Neural cell (in vitro differentiated cells): ENCODE measurements around the gene ZFP62. TPM values are rescaled to one million over a fixed set of nuclear protein-coding genes. Genes with fewer than 3 reads are reported as not detected.

Experiments used
- H2AFZ ChIP-seq: fragments of 200-600, 300-800 bp; sonication (generic), shearing (Covaris generic); 2 replicates; pipeline ENCODE4 v1.6.0; 2014; ENCODE audit warnings: low read depth, mild to moderate bottlenecking, antibody characterized with exemption, low read length, moderate library complexity
- H3F3A ChIP-seq: fragments of 200-600 bp; shearing (Covaris generic); 2 replicates; pipeline ENCODE4 v1.6.1; 2016; ENCODE audit warnings: mild to moderate bottlenecking, moderate library complexity, mixed read lengths, antibody characterized with exemption, low read length; ENCODE audit not compliant: insufficient read depth, poor library complexity, severe bottlenecking
- H3K27ac ChIP-seq: fragments of 200-600, 300-800 bp; sonication (generic), shearing (Covaris generic); 2 replicates; pipeline ENCODE4 v1.5.1; 2014; ENCODE audit warnings: mild to moderate bottlenecking, low read length, moderate library complexity
- H3K27me3 ChIP-seq: fragments of 300-800, 200-600 bp; sonication (generic), shearing (Covaris generic); 2 replicates; pipeline ENCODE4 v1.6.0; 2014; ENCODE audit warnings: mild to moderate bottlenecking, low read depth, low read length, moderate library complexity; ENCODE audit not compliant: insufficient read depth
- H3K36me3 ChIP-seq: fragments of 300-800, 200-600 bp; sonication (generic), shearing (Covaris generic); 2 replicates; pipeline ENCODE4 v1.5.1; 2014; ENCODE audit warnings: mild to moderate bottlenecking, antibody characterized with exemption, low read length, moderate library complexity; ENCODE audit not compliant: insufficient read depth
- H3K4me2 ChIP-seq: fragments of 300-800, 200-600 bp; sonication (generic), shearing (Covaris generic); 2 replicates; pipeline ENCODE4 v1.6.0; 2014; ENCODE audit warnings: mild to moderate bottlenecking, low read length
- H3K4me3 ChIP-seq: fragments of 300-800, 200-600 bp; sonication (generic), shearing (Covaris generic); 2 replicates; pipeline ENCODE4 v1.5.1; 2014; ENCODE audit warnings: mild to moderate bottlenecking, low read length, moderate library complexity
- H3K79me2 ChIP-seq: fragments of 200-600 bp; shearing (Covaris generic); replicated peaks from 2 replicates; pipeline ENCODE4 v1.6.0; 2014; ENCODE audit warnings: mild to moderate bottlenecking, low read length, moderate library complexity; ENCODE audit not compliant: insufficient read depth
- H3K9ac ChIP-seq: fragments of 300-800, 200-600 bp; sonication (generic), shearing (Covaris generic); 2 replicates; pipeline ENCODE4 v1.6.1; 2016; ENCODE audit warnings: mild to moderate bottlenecking, low read length, mixed read lengths
- H3K9me2 ChIP-seq: fragments of 200-600 bp; shearing (Covaris generic); 2 replicates; pipeline ENCODE4 v1.6.1; 2016; ENCODE audit warnings: mild to moderate bottlenecking, low read length, mixed read lengths; ENCODE audit not compliant: insufficient read depth
- H3K9me3 ChIP-seq: fragments of 200-600, 300-800 bp; sonication (generic), shearing (Covaris generic); 2 replicates; pipeline ENCODE4 v1.6.1; 2016; ENCODE audit warnings: mild to moderate bottlenecking, mixed run types, low read length, moderate library complexity, mixed read lengths
- H4K20me1 ChIP-seq: fragments of 200-600 bp; shearing (Covaris generic); 2 replicates; pipeline ENCODE4 v1.6.1; 2016; ENCODE audit warnings: mild to moderate bottlenecking, mixed run types; ENCODE audit not compliant: insufficient read depth
- EP300 ChIP-seq: fragments of 450-650 bp; conservative IDR thresholded peaks from 2 replicates; pipeline ENCODE4 v1.6.1; 2014; ENCODE audit warnings: antibody characterized with exemption, mild to moderate bottlenecking, moderate library complexity; ENCODE audit not compliant: poor library complexity, severe bottlenecking
- EZH2 ChIP-seq: fragments of 200-600, 300-800 bp; shearing (Covaris generic), sonication (generic); IDR thresholded peaks from 2 replicates; pipeline ENCODE4 v1.6.1; 2014; ENCODE audit warnings: antibody characterized with exemption, low read length, borderline replicate concordance, mild to moderate bottlenecking; ENCODE audit not compliant: insufficient read depth, poor library complexity, severe bottlenecking
- MXI1 ChIP-seq: fragments of 450-650 bp; conservative IDR thresholded peaks from 2 replicates; pipeline ENCODE4 v1.6.1; 2014; ENCODE audit warnings: antibody characterized with exemption, mild to moderate bottlenecking; ENCODE audit not compliant: poor library complexity, severe bottlenecking
- POLR2AphosphoS5 ChIP-seq: IDR thresholded peaks from 2 replicates; pipeline ENCODE4 v1.6.1; 2012
- RAD21 ChIP-seq: fragments of 450-650 bp; conservative IDR thresholded peaks from 2 replicates; pipeline ENCODE4 v1.6.1; 2014; ENCODE audit warnings: antibody characterized with exemption, mild to moderate bottlenecking, moderate library complexity
- REST ChIP-seq: IDR thresholded peaks from 2 replicates; pipeline ENCODE4 v1.6.1; 2012; ENCODE audit warnings: borderline replicate concordance
- SMC3 ChIP-seq: fragments of 450-650 bp; conservative IDR thresholded peaks from 2 replicates; pipeline ENCODE4 v1.6.1; 2014; ENCODE audit warnings: antibody characterized with exemption, mild to moderate bottlenecking, moderate library complexity; ENCODE audit not compliant: poor library complexity
- TAF1 ChIP-seq: IDR thresholded peaks from 2 replicates; pipeline ENCODE4 v1.6.1; 2012; ENCODE audit warnings: low read depth
- polyA plus RNA-seq: library from polyadenylated mRNA; depleted of rRNA; stranded (reverse); fragments of >200 nt; gene quantifications from 2 replicates; pipeline ENCODE4 v1.2.3, GENCODE V29; 2014
- TF ChIP-seq, protein P1 (sequence below): fragments of 450-650 bp; IDR thresholded peaks from 2 replicates; pipeline ENCODE4 v1.5.1; 2014; ENCODE audit warnings: antibody characterized with exemption, mild to moderate bottlenecking, moderate library complexity; ENCODE audit not compliant: poor library complexity, severe bottlenecking

ZFP62 gene
- polyA plus RNA-seq, 1 donor from 2014 or later = 69.1 TPM

GRCh38 chr5:180837478-180837877, 23.6 kb downstream of the ZFP62 start:
- no peak for TF ChIP-seq RAD21
- Histone ChIP-seq H3K79me2 (no peaks in the 10 kb centered on the region), H3K27me3 (no peaks in the 10 kb centered on the region), H4K20me1 (no peaks in the 10 kb centered on the region), H3F3A (no peaks in the 10 kb centered on the region), H3K9me3 (no peaks in the 10 kb centered on the region), H3K36me3 (no peaks in the 10 kb centered on the region), H2AFZ (no peak overlapping the region), H3K27ac (no peak overlapping the region), H3K9ac (no peak overlapping the region), H3K4me3 (no peak overlapping the region), H3K4me2 (no peak overlapping the region), H3K9me2 (no peaks in the 10 kb centered on the region)

GRCh38 chr5:180832638-180833068, 28.4 kb downstream of the ZFP62 start:
- Histone ChIP-seq H3K9me3 (no peaks in the 10 kb centered on the region), H3K79me2 (no peaks in the 10 kb centered on the region), H3K4me2 (no peak overlapping the region), H3K9ac (no peak overlapping the region), H3K9me2 (no peaks in the 10 kb centered on the region), H3K27ac (no peak overlapping the region), H3K4me3 (no peak overlapping the region), H3F3A (no peaks in the 10 kb centered on the region), H4K20me1 (no peaks in the 10 kb centered on the region), H3K27me3 (peaks cover 10% of the 10 kb centered on the region), H3K36me3 (no peaks in the 10 kb centered on the region), H2AFZ (no peak overlapping the region)
- TF ChIP-seq MXI1 (no peak), REST (no peak), EZH2 (no peak), SMC3 (no peak), POLR2AphosphoS5 (no peak), EP300 (no peak), RAD21 (no peak), TAF1 (no peak)
- TF ChIP-seq, protein P1, sequence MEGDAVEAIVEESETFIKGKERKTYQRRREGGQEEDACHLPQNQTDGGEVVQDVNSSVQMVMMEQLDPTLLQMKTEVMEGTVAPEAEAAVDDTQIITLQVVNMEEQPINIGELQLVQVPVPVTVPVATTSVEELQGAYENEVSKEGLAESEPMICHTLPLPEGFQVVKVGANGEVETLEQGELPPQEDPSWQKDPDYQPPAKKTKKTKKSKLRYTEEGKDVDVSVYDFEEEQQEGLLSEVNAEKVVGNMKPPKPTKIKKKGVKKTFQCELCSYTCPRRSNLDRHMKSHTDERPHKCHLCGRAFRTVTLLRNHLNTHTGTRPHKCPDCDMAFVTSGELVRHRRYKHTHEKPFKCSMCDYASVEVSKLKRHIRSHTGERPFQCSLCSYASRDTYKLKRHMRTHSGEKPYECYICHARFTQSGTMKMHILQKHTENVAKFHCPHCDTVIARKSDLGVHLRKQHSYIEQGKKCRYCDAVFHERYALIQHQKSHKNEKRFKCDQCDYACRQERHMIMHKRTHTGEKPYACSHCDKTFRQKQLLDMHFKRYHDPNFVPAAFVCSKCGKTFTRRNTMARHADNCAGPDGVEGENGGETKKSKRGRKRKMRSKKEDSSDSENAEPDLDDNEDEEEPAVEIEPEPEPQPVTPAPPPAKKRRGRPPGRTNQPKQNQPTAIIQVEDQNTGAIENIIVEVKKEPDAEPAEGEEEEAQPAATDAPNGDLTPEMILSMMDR = no peak
